NCI-H82 treated with DMSO at 0.1 percent for 48 hours (cell line): ENCODE data around the gene SNTG2.

ENCODE experiments used
- DNase-seq: peaks from one replicate; lab custom pipeline; 2025; ENCODE audit not compliant: unreplicated experiment; lab: John Stamatoyannopoulos, UW

SNTG2 gene

GRCh38 chr2:987789-988188 lies 37.1 kb downstream of the SNTG2 start:
- no peak for DNase-seq

GRCh38 chr2:989781-990467 lies 39.3 kb downstream of the SNTG2 start:
- no peak for DNase-seq

DNA sequence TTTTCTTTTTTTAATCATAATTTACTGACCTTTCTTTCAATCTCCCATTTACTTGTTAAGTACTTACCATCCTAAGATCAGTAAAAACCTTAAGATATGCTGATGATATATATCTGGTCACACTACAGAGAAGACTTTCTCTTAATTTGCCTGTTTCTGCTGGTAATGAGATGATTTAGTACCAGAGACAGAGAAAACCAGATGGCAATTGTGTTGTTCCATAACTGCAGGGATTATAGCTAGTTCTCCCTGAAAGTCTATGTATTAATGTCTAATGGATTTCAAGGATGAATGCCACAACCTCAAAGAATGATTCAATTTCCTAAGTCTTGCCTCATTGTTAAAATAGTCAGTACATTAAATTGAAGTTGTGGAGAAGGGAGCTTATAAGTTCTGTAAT lies 40.3 kb downstream of the SNTG2 start:
- DNase-seq: no peak

- no peak for DNase-seq
Observed at GRCh38 chr2:1002350-1002749, 51.7 kb downstream of the SNTG2 start.

DNA sequence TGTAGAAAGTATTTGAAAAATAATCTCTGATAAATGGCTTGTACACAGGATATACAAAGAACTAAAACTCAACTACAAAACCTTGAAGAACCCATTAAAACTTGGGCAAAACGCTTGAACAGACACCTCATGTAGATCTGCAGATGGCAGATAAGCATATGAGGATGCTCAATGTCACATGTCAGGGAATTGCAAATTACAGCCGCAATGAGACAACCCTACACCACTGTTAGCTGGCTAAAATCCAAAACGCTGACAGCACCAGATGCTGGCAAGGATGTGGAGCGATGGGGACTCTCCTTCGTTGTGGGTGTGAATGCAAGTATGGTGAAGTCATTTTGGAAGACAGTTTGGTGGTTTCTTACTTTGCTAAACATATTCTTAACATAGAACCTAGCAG lies 53.7 kb downstream of the SNTG2 start:
- no peak for DNase-seq

DNA sequence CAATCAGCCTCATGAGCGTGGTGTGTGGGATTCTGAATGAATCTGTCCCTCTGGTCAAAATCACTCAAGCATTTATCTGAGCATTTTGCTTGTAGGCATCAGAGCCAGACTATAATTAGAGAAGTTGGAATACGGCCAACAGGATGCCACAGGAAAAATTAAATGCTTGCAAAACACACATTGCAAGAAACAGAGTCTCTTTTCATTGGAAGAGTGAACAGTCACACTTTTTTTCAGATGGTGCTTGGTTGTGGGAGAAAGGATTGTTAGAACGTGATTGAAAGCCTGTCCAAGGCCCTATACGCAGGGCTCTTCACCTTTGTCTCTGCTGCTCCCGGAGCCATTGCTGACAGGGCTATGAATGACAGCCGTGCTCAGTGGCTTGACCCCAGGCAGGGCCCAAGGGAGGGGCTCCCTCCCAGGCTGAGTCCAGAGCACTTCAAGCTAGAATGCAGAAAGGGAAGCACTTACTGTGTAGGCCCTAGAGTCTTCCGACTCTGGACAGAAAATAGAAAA lies 59.8 kb downstream of the SNTG2 start:
- no peak for DNase-seq

DNA sequence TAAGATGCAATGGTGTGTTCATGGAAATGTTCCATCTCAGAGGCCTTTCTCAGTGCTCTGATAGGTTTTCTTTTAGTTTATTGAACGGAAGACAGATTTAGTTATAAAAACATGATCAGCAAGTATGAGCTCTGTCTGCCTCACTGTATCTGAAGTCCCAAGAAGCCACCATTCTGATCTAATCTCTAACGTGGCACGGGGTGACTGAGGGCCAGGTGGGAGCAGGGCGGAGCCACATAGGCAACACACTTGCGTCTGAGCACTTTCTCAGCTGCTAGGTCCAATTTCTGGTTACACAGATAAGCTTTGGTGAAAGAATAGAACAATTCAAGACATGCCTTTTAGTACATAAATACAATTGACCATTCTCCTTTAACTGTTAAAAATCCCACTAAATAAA lies 60.4 kb downstream of the SNTG2 start:
- no peak for DNase-seq

DNA sequence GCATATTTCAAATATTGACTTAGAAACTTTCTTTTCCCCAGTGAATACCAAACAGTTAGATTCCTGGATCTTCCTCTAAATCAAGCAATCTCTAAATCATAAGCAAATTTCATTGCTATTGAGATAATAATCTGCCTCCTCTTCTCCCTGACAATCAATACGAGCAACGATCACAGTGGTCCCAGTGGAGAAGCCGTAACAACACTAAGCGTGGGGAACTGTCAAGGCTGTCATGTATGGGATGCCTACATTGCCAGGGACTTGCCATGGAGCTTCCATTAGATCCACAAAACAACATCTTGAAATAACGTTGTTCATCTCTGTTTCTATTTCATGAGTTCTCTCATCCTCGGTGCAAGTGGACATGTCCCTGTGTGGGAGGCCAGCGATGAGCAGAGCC lies 61.3 kb downstream of the SNTG2 start:
- DNase-seq: no peak

DNA sequence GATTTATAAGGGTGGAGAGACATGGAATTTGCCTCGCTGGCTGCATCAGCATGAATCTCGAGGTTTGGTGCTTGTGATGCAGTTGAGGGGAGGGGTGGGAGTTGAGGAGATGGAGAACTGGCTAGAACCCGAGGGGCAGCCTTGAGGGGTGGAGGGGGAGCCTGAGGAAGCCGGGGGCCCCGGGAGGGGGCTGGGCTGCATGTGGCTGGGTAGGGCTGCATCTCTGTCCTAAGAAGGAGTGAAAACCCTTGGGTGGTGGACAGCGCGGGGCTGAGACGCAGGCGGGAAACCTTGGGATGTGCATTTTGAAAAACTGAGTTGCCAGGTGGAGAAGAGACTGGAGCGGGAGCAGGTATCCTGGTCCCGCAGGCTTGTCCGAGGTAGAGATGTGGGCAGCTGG lies 64.2 kb downstream of the SNTG2 start:
- no peak for DNase-seq

DNA sequence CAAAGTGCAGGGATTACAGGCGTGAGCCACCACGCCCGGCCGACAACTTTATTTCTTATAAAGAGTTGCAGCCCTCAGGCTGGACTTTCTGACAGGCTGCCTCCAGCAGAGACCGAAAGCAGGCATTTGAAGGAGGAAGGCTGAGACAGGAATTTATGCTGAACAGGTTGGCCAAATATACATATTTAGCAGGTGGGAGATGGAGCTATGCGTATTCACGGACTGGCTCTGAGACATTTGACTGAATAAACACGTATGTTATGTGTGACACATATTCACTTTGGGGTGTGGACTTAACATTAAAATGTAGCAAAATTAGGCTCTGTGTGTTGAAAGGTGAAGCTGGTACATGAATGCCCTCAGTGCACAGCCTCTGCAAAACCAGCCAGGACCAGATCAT lies 65.9 kb downstream of the SNTG2 start:
- no peak for DNase-seq

DNA sequence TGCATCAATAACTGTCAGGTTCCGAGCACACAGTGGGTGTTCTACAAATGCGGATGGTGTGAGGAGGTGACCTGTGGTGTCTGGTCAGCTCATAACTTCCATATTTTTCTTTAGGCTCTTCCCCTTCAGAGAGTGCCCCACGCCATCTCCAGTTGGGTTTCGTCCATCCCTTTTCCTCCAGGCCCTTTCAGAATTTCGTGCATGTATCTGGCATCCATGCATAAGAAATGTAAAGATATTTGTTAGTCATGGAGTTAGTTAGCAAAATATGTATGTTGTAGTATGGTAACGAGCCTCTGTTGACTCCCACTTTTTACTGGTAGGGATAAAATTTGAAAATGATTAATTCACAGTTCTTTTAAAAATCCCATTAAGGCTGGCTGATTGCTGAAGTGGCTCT lies 67.2 kb downstream of the SNTG2 start:
- DNase-seq: no peak

GRCh38 chr2:1020206-1020605 lies 69.6 kb downstream of the SNTG2 start:
- no peak for DNase-seq

GRCh38 chr2:1022178-1022577 lies 71.5 kb downstream of the SNTG2 start:
- no peak for DNase-seq

DNA sequence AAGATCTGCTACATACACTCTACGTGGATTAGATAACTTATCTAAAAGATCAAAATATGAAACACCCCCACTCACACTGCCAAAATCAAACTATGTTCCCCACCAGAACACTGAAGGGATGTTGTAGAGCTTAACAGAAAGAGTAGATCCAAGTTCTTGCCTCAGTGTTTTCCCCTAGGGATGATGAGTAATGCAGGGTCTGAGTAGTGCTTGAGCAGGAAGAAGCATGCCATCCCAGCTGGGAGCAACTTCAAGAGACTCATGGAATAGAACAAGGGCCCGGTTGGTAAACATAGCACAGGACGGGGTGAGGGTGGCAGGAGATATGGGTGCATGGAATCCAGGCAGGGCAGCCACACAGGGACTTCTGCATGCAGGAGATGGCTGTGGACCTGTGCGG lies 74.3 kb downstream of the SNTG2 start:
- no peak for DNase-seq

- no peak for DNase-seq
Observed at GRCh38 chr2:1026141-1026540, 75.5 kb downstream of the SNTG2 start.

GRCh38 chr2:1028831-1029230 lies 78.2 kb downstream of the SNTG2 start:
- DNase-seq: no peak

DNA sequence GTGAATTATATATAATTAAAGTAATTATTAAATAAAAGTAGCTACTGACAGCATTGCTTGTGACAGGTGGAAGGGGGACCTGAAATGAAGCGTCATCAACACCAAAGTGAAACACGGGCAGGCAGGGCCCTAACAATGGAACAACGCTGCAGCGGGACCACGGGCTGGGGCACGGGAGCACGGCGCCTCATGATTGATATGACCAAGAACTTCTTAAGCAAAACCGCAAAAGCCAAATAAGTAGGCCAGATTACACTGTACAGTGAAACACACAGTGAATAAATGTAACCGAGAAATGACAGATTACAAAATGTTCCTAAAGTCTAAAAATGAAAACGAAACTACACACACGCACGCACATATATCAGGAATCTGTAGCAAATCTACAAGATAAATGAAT lies 81.4 kb downstream of the SNTG2 start:
- DNase-seq: no peak

DNA sequence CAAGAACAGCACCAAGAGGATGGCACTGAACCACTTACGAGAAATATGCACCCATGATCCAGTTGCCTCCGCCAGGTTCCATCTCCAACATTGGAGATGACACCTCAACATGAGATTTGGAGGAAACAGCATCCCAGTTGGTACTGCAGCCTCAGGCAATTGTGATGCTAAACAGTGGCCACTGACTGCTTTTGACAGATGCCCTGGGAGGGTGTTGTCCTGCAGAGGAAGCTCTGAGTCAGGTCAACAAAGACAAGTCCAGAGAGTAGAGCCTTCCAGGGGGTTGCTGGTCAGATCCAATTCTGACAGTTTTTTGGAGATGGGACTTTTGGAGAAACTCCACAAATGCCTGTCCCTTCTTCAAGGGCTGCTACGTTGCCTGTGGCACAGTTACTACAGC lies 82.4 kb downstream of the SNTG2 start:
- no peak for DNase-seq

DNA sequence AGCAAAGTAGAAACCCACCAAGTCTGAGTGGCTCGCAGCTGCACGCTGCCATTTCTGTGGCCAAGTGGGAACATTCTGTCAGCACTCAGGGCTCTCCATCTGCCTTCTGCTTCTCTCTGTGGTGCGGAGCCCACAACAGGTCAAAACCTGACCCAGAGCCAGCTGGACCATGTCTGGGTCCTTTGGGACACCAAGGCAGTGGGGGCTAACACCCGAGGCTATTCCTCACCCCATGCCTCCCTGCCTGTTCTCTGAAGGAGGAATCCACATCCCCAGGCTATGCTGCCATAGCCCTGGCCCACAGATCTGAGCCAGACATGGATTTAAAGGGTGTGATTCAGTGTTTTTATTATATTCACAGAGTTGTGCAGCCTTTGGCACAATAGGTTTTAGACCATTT lies 86.4 kb downstream of the SNTG2 start:
- DNase-seq: no peak

GRCh38 chr2:1039549-1039948 lies 88.9 kb downstream of the SNTG2 start:
- DNase-seq: no peak

DNA sequence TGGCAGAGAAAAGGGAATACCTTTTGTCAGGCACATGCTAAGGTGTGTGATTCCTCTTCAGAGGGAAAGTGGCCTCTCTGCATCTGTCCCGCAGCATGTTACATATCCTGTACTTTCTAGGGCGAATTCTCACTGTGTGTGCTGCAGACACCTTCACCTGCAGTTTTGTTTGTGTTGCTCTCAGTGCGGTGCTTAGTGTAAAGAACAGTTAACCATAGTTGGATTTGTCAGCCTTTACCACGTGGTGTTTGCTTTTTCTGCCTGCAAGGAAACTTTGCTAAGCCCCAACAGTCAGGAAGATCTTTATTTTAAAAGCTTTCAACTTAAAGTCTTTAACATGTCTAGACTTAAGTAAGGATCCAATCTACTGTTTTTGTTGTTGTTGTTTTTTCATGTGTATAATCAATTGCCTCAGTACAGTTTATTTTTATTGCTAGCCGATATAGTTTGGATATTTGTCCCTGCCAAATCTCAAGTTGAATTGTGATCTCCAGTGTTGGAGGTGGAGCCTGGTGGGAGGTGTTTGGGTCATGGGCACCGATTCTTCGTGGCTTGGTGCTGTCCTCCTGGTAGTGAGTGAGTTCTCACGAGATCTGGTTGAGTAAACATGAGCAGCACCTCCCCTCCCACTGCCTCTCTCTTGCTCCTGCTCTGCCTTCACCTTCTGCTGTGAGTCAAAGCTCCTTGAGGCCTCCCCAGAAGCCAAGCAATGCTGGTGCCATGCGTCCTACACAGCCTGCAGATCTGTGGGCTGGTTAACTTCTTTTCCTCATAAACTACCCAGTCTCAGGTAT lies 90.6 kb downstream of the SNTG2 start:
- no peak for DNase-seq

- no peak for DNase-seq
Observed at GRCh38 chr2:1045109-1045508, 94.5 kb downstream of the SNTG2 start.

DNA sequence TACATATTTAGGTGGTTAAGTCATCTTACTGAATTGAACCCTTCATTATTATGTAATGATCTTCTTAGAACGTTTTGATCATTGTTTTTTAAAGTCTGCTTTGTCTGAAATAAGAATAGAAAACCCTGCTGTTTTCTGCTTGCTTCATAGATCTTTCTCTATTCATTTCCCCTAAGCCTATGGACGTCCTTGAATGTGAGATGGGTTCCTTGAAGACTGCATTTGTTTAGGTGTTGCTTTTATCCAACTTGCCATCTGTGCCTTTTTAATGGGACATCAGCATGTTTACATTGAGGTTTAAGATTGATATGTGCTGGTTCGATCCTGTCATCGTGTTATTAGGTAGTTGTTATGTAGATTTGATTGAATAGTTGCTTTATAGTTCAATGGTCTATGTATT lies 95.4 kb downstream of the SNTG2 start:
- no peak for DNase-seq
